SK-N-SH treated with all-trans-retinoic acid at 6 μM for 48 hours (cell line): Measurements from ENCODE around the gene TRIM15.

ENCODE experiments used
- ARNTL ChIP-seq: fragments of 450-650 bp; formaldehyde crosslinking; IDR thresholded peaks from 2 replicates; pipeline ENCODE4 v1.5.0; 2020; ENCODE audit warnings: low read depth, mild to moderate bottlenecking, moderate library complexity, borderline replicate concordance
- CREB5 ChIP-seq: fragments of 250-450 bp; sonication (Bioruptor Pico); IDR thresholded peaks from 2 replicates; pipeline ENCODE4 v1.5.1; 2020; ENCODE audit warnings: low read depth, mild to moderate bottlenecking, moderate library complexity
- CSDC2 ChIP-seq: fragments of 250-450 bp; sonication (Bioruptor Pico); IDR thresholded peaks from 2 replicates; pipeline ENCODE4 v1.5.0; 2020; ENCODE audit warnings: mild to moderate bottlenecking, moderate library complexity
- GLIS3 ChIP-seq: fragments of 250-450 bp; sonication (Bioruptor Pico); IDR thresholded peaks from 2 replicates; pipeline ENCODE4 v1.5.0; 2020; ENCODE audit warnings: mild to moderate bottlenecking, moderate library complexity
- ISL1 ChIP-seq: fragments of 250-450 bp; sonication (Bioruptor Pico); IDR thresholded peaks from 2 replicates; pipeline ENCODE4 v2.1.2; 2022; ENCODE audit warnings: mild to moderate bottlenecking, moderate library complexity
- OSR1 ChIP-seq: fragments of 250-450 bp; sonication (Bioruptor Pico); IDR thresholded peaks from 2 replicates; pipeline ENCODE4 v1.8.0; 2022; ENCODE audit warnings: moderate library complexity, mild to moderate bottlenecking, inconsistent platforms
- PPARA ChIP-seq: fragments of 250-450 bp; sonication (Bioruptor Pico); IDR thresholded peaks from 2 replicates; pipeline ENCODE4 v1.5.0; 2020; ENCODE audit warnings: mild to moderate bottlenecking, borderline replicate concordance
- RARB ChIP-seq: fragments of 250-450 bp; sonication (Bioruptor Pico); IDR thresholded peaks from 2 replicates; pipeline ENCODE4 v1.8.0; 2021; ENCODE audit warnings: mild to moderate bottlenecking, moderate library complexity
- TCF4 ChIP-seq: fragments of 250-450 bp; sonication (Bioruptor Pico); IDR thresholded peaks from 2 replicates; pipeline ENCODE4 v1.8.0; 2021; ENCODE audit warnings: mild to moderate bottlenecking, moderate library complexity, borderline replicate concordance
- TOX ChIP-seq: fragments of 250-450 bp; sonication (Bioruptor Pico); IDR thresholded peaks from 2 replicates; pipeline ENCODE4 v1.8.0; 2021; ENCODE audit warnings: mild to moderate bottlenecking, moderate library complexity, borderline replicate concordance
- ZFP30 ChIP-seq: fragments of 450-650 bp; formaldehyde crosslinking; IDR thresholded peaks from 2 replicates; pipeline ENCODE4 v1.5.0; 2022; ENCODE audit warnings: mild to moderate bottlenecking, moderate library complexity
- TF ChIP-seq, protein P1 (sequence below): fragments of 250-450 bp; sonication (Bioruptor Pico); IDR thresholded peaks from 2 replicates; pipeline ENCODE4 v1.8.0; 2021; ENCODE audit warnings: low read depth, mild to moderate bottlenecking, moderate library complexity, borderline replicate concordance
- TF ChIP-seq, protein P2 (sequence below): fragments of 250-450 bp; sonication (Bioruptor Pico); IDR thresholded peaks from 2 replicates; pipeline ENCODE4 v1.8.0; 2020; ENCODE audit warnings: mild to moderate bottlenecking, moderate library complexity, borderline replicate concordance

- TF ChIP-seq ISL1: no peak
- TF ChIP-seq, protein P1, sequence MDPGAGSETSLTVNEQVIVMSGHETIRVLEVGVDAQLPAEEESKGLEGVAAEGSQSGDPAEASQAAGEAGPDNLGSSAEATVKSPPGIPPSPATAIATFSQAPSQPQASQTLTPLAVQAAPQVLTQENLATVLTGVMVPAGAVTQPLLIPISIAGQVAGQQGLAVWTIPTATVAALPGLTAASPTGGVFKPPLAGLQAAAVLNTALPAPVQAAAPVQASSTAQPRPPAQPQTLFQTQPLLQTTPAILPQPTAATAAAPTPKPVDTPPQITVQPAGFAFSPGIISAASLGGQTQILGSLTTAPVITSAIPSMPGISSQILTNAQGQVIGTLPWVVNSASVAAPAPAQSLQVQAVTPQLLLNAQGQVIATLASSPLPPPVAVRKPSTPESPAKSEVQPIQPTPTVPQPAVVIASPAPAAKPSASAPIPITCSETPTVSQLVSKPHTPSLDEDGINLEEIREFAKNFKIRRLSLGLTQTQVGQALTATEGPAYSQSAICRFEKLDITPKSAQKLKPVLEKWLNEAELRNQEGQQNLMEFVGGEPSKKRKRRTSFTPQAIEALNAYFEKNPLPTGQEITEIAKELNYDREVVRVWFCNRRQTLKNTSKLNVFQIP (CRISPR knock-in tag): no peak
- TF ChIP-seq TOX (CRISPR knock-in tag): no peak
- no peak for TF ChIP-seq CSDC2 (CRISPR knock-in tag)
- no peak for TF ChIP-seq TCF4 (CRISPR knock-in tag)
- TF ChIP-seq, protein P2, sequence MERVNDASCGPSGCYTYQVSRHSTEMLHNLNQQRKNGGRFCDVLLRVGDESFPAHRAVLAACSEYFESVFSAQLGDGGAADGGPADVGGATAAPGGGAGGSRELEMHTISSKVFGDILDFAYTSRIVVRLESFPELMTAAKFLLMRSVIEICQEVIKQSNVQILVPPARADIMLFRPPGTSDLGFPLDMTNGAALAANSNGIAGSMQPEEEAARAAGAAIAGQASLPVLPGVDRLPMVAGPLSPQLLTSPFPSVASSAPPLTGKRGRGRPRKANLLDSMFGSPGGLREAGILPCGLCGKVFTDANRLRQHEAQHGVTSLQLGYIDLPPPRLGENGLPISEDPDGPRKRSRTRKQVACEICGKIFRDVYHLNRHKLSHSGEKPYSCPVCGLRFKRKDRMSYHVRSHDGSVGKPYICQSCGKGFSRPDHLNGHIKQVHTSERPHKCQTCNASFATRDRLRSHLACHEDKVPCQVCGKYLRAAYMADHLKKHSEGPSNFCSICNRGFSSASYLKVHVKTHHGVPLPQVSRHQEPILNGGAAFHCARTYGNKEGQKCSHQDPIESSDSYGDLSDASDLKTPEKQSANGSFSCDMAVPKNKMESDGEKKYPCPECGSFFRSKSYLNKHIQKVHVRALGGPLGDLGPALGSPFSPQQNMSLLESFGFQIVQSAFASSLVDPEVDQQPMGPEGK (CRISPR knock-in tag): no peak
- no peak for TF ChIP-seq GLIS3 (CRISPR knock-in tag)
- TF ChIP-seq PPARA (CRISPR knock-in tag): no peak
- TF ChIP-seq CREB5 (CRISPR knock-in tag): no peak
- no peak for TF ChIP-seq OSR1 (CRISPR knock-in tag)
- TF ChIP-seq ZFP30 (CRISPR knock-in tag): no peak
- TF ChIP-seq ARNTL: no peak
- no peak for TF ChIP-seq RARB (CRISPR knock-in tag)
These were observed 32.6 kb downstream of the TRIM15 start for GRCh38 chr6:30195951-30196350.
